GM19372 (cell line): ENCODE measurements around the gene P2RX1.

Experiments used
- ATAC-seq: cut with Tn5 transposase; IDR thresholded peaks from one replicate; pipeline ENCODE4 v1.9.1; 2021; ENCODE audit warnings: mild to moderate bottlenecking, low read depth, moderate library complexity; ENCODE audit not compliant: unreplicated experiment

P2RX1 gene

GRCh38 chr17:3915995-3916696, at the start of gene P2RX1:
Gene P2RX1, minus strand, starts transcription at chr17:3916465. Its CDS starts 240 bp downstream, at chr17:3916225.
- no peak for ATAC-seq

- ATAC-seq: no peak
Observed at GRCh38 chr17:3965118-3965800, 49.0 kb upstream of the P2RX1 start.

- ATAC-seq: peak; percentile 56
Observed at GRCh38 chr17:3964203-3965117, 48.2 kb upstream of the P2RX1 start, which contains the start of gene ATP2A3. Gene ATP2A3, minus strand, starts transcription at chr17:3964437. Its CDS starts 146 bp downstream, at chr17:3964291.

- ATAC-seq: no peak
Observed at GRCh38 chr17:3963237-3964201, 47.3 kb upstream of the P2RX1 start.

- ATAC-seq: no peak
Observed at GRCh38 chr17:3962965-3963236, 46.6 kb upstream of the P2RX1 start.

GRCh38 chr17:3962217-3962964, 46.1 kb upstream of the P2RX1 start:
- no peak for ATAC-seq

- no peak for ATAC-seq
Observed at GRCh38 chr17:3961564-3962047, 45.3 kb upstream of the P2RX1 start.

- ATAC-seq: no peak
Observed at GRCh38 chr17:3960764-3961163, 44.5 kb upstream of the P2RX1 start.

GRCh38 chr17:3959921-3960601, 43.8 kb upstream of the P2RX1 start:
- no peak for ATAC-seq

- ATAC-seq: no peak
Observed at GRCh38 chr17:3959295-3959899, 43.1 kb upstream of the P2RX1 start.

GRCh38 chr17:3957735-3958599, 41.7 kb upstream of the P2RX1 start:
- no peak for ATAC-seq

GRCh38 chr17:3956983-3957382, 40.7 kb upstream of the P2RX1 start:
- no peak for ATAC-seq

GRCh38 chr17:3956327-3956957, 40.2 kb upstream of the P2RX1 start:
- no peak for ATAC-seq

- ATAC-seq: no peak
Observed at GRCh38 chr17:3955673-3955988, 39.4 kb upstream of the P2RX1 start.

GRCh38 chr17:3954976-3955672, 38.9 kb upstream of the P2RX1 start:
- no peak for ATAC-seq

- ATAC-seq: no peak
Observed at GRCh38 chr17:3954086-3954485, 37.8 kb upstream of the P2RX1 start.
